Measurements from ENCODE around the gene FOXG1. TPM values are rescaled to one million over a fixed set of nuclear protein-coding genes. Genes with fewer than 3 reads are reported as not detected.

The FOXG1 gene
- total and polyA plus RNA-seq, 8 donors, result 0.13 to 0.89 TPM; not detected in 6

DNA sequence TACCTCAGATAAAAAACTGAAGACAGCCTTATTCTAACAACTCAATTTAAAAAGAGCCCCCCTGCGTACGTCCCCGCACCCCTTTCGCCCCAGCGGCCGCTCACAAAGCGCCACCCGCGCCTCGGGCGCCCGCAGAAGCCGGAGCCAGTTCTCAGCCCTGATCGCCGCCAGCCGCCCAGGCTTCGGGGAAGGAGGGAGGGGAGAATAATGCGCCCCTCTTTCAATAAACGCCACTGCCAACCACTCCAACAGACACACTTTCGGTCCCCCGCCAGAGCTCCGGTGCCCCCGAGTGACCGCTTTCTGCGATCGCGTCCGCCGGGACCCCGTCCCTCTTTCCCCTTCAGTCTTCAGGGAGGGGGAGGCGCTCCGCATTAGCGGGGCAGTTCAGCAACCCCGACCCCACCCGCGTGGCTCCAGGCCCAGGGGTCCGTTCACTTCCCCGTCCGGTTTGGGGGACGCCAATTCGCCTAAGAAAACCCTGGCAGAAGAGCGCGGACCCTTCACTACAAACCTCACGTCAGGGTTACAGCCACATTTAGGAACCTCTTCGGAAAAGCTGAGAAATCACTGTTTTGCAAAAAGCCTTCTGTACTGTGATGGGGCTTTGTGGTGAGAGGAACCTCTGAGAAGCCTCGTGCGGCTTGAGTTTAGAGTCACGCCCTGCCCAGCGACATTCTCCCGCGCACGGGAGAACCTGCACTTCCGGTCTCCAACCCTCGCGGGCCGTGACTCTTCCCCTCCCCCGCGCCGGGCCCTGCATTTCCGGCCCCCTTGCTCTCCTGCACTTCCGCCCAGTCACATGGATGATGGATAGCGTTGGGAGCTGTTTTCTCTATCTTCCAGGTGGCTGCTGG lies 18.7 kb downstream of the FOXG1 start:
- H3K36me3 ChIP-seq, result no peaks in the 10 kb centered on the region
- WGBS, 5 donors, result 6 to 13% (median 9%) methylated on average over 37 to 62 of the region's 62 CpGs
- peaks cover 11 to 75% (median 45%) of the 10 kb centered on the region in 3 donors for H3K27me3 ChIP-seq
- intact Hi-C loops (cut with DNase I; ENCODE audit: low total_unique reads), result no loop called here
- H3K4me1 ChIP-seq, result peaks cover 5 to 16% (median 11%) of the 10 kb centered on the region in 4 donors
- peak in 1 of 2 donors; percentile 60 for DNase-seq
- TF ChIP-seq POLR2A (IDR thresholded peaks at IDR 0.05), result no peak
- no peak for TF ChIP-seq POLR2AphosphoS5 (IDR thresholded peaks at IDR 0.05)
- TF ChIP-seq, protein P1, sequence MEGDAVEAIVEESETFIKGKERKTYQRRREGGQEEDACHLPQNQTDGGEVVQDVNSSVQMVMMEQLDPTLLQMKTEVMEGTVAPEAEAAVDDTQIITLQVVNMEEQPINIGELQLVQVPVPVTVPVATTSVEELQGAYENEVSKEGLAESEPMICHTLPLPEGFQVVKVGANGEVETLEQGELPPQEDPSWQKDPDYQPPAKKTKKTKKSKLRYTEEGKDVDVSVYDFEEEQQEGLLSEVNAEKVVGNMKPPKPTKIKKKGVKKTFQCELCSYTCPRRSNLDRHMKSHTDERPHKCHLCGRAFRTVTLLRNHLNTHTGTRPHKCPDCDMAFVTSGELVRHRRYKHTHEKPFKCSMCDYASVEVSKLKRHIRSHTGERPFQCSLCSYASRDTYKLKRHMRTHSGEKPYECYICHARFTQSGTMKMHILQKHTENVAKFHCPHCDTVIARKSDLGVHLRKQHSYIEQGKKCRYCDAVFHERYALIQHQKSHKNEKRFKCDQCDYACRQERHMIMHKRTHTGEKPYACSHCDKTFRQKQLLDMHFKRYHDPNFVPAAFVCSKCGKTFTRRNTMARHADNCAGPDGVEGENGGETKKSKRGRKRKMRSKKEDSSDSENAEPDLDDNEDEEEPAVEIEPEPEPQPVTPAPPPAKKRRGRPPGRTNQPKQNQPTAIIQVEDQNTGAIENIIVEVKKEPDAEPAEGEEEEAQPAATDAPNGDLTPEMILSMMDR (IDR thresholded peaks at IDR 0.05), result no peak
- no peak for TF ChIP-seq EP300 (IDR thresholded peaks at IDR 0.05)
- no peak overlapping the region for H3K27ac ChIP-seq
- peak overlapping the region; percentile 17 to 31 (median 22) for H3K4me3 ChIP-seq
- peaks cover 0 to 15% (median 2%) of the 10 kb centered on the region in 4 donors for H3K9me3 ChIP-seq

DNA sequence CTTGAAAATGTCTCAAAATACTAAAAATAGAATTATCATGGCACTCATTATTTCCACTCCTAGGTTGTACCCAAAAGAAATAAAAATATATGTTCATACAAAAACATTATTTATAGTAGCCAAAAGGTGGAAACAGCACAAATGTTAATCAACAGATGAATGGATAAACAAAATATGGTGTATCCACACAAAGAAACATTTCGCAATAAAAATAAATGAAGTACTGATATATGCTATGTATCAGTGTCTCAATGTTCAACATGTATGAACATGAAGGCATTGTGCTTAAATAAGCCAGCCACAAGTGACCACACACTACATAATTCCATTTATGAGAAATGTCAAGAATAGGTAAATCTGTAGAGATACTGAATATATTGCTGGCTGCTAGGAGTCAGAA lies 40.9 kb downstream of the FOXG1 start:
- no peaks in the 10 kb centered on the region for H3K27me3 ChIP-seq
- no peaks in the 10 kb centered on the region for H3K4me1 ChIP-seq
- no peak overlapping the region for H3K27ac ChIP-seq
- no peaks in the 10 kb centered on the region for H3K36me3 ChIP-seq
- no peak overlapping the region for H3K4me3 ChIP-seq
- 90 to 98% (median 95%) methylated on average over 1 of the region's 1 CpG for WGBS, 5 donors
- TF ChIP-seq POLR2AphosphoS5 (IDR thresholded peaks at IDR 0.05) (no peak), POLR2A (IDR thresholded peaks at IDR 0.05) (no peak), EP300 (IDR thresholded peaks at IDR 0.05) (no peak)
- TF ChIP-seq, protein P1 (IDR thresholded peaks at IDR 0.05), result no peak
- intact Hi-C loops (cut with DNase I; ENCODE audit: low total_unique reads), result no loop called here
- H3K9me3 ChIP-seq, result no peaks in the 10 kb centered on the region
- DNase-seq, result no peak

DNA sequence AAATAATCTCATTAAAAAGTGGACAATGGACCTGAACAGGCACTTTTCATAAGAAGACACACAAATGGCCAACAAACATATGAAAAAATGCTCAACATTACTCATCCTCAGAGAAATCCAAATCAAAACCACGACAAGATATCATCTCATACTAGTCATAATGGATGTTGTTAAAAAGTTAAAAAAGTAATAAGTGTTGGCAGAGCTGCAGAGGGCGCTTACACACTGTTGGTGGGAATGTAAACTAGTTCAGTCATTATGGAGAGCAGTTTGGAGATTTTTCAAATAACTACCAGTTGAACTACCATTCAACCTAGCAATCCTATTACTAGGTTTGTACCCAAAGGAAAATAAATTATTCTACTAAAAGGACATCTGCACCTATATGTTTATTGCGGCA lies 47.2 kb downstream of the FOXG1 start:
- peaks cover 0 to 14% (median 2%) of the 10 kb centered on the region in 4 donors for H3K9me3 ChIP-seq
- no peaks in the 10 kb centered on the region for H3K36me3 ChIP-seq
- intact Hi-C loops (cut with DNase I; ENCODE audit: low total_unique reads), result no loop called here
- WGBS, 5 donors, result 74 to 88% (median 81%) methylated on average over 3 of the region's 3 CpGs
- TF ChIP-seq POLR2A (IDR thresholded peaks at IDR 0.05) (no peak), EP300 (IDR thresholded peaks at IDR 0.05) (no peak), POLR2AphosphoS5 (IDR thresholded peaks at IDR 0.05) (no peak)
- TF ChIP-seq, protein P1 (IDR thresholded peaks at IDR 0.05), result no peak
- no peaks in the 10 kb centered on the region for H3K27me3 ChIP-seq
- no peak overlapping the region for H3K27ac ChIP-seq
- H3K4me3 ChIP-seq, result no peak overlapping the region
- H3K4me1 ChIP-seq, result no peaks in the 10 kb centered on the region
- no peak for DNase-seq
